Activated T-cell treated with anti-CD3 and anti-CD28 coated beads for 24 hours (primary cell): Measurements from ENCODE around the gene ABCG8.

Experiments used
- DNase-seq: peaks from one replicate; pipeline ENCODE4 v3.0.0-alpha.2; 2020; ENCODE audit warnings: low read depth

ABCG8 gene

GRCh38 chr2:43826305-43827250 is 12.2 kb upstream of the ABCG8 start:
- no peak for DNase-seq

GRCh38 chr2:43831543-43832294 is 7.1 kb upstream of the ABCG8 start:
- DNase-seq: no peak

- no peak for DNase-seq
Measured at GRCh38 chr2:43832457-43832856, 6.3 kb upstream of the ABCG8 start.

GRCh38 chr2:43837033-43837432 is 1.7 kb upstream of the ABCG8 start:
- DNase-seq: no peak

DNA sequence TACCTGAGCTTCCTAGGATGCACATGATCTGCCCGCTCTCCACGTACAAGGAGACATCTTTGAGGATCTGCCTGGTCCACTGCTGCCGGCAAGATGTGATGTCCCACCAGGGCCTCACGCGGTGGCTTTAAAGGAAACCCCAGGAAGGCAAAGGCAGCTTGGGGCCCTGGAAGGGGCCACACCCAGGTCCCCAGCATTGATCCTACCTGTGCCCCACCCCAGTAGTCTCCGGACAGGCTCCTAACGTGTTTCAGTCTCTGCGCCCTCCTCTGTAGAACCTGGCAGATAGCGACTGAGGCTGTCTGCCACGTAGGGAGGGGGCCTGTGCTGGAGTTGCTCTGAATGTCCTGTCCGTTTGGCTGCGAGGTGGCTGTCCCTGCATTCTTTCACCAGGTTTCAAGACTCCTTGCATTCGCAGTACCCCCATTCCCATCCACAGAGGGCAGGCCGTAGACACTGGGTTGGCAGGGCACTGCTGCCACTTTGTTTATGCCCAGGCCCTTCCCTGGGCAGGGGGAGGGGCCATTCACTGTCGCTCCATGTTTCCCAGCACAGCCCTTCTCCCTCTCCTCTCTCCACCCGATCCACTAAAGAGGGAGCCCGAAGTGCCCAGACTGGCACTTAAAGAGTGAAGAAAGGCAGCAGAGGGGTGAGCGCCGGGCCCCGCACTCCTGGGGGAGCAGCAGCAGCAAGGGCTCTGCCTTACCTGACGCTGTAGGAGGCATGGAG is 776 bp upstream of the ABCG8 start:
- no peak for DNase-seq

DNA sequence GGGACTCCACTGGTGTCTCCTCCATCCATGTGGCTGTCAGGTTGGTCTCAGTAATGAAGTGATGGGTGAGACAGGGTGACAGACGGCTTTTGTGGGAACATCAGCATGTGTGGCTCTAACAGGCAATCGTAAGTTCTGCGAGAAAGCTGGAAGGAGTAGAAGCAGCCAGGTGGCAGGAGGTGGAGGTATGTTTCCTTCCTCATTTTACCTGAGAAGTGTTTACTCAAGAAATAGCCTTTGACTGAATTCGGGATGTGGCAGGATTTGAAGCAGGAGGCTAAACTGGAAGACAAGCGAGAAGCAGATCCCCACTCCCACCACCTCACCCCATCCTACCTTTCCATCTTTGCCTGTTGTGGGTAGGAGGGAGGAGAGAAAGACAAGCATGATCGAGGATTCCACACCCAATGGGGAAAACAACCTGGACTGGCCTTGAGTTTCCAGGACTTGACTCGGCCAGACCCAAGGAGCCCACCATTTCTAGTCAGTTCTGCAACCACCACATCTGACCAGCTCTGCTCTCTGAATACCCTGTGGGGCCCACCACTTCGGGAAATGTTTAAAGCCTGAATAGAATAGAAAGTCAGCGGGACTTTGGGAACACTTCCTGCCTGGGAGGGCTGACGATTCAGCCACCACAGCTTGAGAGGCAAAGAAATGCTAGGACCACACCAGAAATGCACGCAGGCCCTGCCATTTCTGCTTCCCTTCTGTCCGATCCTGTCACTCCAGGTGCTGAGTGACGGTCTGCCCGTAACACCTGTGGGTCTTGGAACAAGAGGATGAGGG is 1.2 kb downstream of the ABCG8 start:
- DNase-seq: no peak

DNA sequence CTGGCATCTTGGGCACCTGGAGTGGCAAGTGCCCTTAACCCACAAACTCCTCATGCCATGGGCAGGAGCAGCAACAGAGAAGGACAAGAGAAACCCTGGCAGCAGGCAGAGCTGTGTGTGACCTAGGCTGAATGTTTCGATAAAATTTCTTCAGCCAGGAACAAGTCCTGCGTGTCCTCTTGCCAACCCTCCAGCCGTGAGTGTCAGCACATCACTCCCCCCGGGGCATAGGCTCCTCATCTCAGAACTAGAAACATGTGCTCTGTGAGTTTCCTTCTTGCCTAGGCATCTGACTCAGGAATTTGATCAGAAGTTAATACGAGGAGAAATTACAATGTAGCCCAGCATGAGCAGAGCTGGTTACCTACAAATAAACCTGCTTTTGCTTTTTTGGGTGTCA is 2.2 kb downstream of the ABCG8 start:
- no peak for DNase-seq

DNA sequence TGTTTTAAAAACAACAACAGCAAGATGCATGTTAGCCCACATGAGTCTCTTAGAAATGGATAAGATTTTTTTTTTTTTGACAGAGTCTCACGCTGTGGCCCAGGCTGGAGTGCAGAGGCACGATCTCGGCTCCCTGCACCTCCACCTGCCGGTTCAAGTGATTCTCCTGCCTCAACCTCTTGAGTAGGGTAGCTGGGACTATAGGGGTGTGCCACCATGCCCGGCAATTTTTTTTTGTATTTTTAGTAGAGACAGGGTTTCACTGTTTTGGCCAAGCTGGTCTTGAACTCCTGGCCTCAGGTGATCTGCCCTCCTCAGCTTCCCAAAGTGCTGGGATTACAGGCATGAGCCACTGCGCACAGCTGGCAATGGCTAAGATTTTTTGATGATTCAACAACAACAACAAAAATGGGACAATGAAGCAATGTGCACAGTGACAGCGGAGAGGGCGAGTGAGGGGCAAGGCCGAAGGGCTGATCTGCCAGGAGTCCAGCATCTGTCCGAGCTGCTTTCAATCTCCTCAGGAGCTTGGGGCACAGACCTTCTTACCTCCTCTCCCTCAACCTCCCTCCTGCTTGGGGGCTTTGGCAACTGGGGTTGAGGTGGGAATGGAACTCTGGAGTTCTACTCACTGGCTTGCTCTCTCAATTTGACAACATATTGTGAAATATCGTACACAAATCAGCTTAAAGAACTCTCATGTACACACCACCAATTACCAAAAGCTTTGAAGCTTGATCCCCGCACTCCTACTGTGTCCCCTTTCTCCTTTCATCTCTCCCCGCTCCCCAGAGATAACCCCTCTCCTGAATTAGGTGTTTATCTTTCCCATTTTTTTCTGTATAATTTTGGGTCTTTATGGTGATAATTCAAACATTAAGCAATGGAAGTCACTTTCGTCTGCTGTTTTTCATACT is 3.4 kb downstream of the ABCG8 start:
- no peak for DNase-seq

DNA sequence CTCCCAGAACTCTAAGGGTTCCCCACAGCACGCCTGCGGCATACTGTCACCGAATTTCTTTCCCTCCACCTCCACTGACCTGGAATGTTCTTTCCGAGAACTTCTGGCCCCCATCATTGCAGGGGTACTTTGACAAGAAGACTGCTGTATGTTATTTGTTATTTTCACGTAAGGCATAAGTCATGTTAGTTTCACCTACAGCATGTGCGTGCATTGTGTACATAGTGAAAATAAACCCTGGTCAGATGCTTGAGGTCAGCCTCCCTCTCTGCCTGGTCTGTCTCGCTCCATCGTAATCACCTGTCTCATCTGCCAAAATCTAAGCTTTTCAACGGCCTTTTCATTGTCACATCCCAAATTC is 4.1 kb downstream of the ABCG8 start:
- DNase-seq: no peak

- DNase-seq: no peak
Measured at GRCh38 chr2:43845181-43845580, 6.4 kb downstream of the ABCG8 start.

DNA sequence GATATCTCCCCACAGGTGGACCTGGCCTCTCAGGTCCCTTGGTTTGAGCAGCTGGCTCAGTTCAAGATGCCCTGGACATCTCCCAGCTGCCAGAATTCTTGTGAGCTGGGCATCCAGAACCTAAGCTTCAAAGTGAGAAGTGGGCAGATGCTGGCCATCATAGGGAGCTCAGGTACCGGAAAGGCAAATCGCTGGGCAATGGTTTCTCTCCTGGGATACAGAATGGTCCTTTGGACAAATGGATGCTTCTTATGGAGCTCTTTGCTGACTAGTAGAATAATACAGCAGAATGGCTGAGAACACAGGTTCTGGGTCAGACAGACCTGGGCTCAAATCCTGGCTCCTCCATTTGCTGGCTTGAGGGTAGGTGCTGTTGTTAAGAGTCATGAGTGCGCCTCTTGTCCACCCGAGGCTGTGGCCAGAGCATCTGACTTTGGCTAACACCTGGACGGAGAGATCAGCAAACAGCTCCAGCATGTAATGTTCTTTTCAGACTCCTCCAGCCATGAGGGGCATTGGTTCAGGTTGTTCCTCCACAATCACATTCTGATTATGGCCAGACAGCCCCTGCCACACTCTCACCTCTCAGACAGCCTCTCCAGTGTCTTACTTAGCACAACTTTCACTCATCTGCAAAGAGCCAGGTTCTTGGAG is 7.5 kb downstream of the ABCG8 start:
- no peak for DNase-seq

DNA sequence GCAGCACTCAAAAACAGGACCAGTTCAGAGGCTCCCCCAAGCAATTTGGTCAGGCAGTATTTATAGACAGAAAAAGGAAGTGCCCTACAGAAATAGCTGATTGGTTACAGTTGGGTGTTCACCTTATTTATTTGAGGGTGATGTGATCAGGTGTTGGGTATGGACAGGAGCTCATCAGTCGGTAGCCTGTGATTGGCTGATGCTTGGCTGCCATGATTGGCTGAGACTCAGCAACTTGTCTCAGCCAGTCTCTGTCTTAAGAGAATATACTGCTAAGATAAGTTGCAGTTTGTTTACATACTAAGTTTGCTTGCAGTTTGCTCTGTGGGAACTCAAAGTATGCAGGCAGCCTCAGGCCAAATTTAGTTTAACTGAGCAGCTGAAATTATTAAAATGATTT is 9.4 kb downstream of the ABCG8 start:
- no peak for DNase-seq

DNA sequence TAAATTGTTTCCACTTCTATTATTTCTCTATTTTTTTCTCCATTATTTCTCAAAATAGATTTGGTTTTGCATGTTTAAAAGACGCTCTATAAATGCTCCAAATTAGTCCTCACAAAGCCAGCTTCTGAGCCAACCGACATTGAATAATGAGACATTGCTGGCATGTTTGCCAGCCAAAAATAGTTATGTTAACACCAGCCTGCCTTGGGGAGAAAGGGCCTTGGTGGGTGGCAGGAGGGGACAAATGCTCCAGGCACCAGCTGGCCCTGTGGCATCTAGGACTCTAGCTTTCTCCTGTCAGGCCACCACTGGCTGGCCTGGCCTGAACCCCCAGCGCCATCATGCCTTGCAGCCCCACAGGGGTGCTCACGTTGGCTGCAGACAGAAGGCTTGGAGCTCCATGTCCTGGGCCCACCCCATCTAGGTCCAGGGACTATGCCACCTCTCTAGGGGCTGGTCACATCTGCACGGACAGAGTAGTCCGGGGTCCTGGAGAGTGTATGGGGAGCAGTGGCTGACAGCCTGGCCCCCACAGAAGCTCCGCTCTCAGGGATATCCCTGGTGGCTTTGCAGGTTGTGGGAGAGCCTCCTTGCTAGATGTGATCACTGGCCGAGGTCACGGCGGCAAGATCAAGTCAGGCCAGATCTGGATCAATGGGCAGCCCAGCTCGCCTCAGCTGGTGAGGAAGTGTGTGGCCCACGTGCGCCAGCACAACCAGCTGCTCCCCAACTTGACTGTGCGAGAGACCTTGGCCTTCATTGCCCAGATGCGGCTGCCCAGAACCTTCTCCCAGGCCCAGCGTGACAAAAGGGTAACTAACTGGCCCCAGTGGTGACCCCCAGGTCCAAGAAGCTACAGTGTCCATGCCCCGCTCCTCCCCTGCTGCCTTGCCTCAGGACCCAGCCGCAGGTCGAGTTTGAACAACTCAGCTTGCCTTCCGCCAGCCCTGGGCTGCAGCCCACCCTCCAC is 12.5 kb downstream of the ABCG8 start:
- no peak for DNase-seq

GRCh38 chr2:43852196-43852730 is 13.5 kb downstream of the ABCG8 start:
- no peak for DNase-seq

DNA sequence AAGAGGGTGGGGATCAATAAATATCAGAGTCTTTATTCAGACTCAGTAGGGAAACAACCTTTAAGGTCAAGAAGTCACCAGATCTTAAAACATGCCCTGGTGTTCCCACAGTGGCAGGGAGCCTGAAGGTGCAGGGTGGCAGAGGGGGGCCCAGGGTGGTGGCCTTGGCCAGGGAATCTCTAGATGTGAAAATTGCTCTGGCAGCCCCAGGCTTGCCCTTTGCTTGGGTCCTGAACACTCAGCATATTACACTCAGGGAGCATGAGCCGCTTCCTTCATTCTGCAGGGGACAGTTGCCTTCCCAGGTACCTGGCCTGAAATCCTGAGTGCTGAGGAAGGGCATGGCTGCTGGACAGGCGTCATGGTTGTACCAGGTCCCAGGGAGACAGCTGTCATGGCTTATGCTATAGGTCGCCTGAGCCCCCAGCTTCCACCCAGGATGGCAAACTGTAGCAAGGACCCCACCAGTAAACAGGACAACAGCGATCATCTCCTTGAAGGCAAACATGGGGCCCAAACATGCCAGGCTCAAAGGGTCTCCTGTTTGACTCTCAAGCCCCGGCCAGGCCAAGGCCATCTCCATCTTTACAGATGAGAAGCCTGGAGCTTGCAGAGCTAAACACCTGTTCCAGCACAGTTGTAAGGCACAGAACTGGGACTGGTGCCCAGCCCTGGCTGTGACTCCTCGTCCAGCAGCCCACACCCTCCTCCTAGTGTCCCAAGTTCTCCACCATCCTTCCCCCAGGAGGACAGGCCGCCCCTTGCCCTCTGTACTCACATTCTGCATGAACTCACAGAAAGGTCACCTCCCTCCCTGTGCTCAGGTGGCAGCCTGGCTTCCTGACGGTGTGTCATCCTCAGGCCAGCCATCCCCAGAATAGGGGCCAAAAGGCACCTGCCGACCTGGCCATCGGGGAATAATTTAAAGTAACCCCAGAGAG is 14.6 kb downstream of the ABCG8 start:
- DNase-seq: no peak

GRCh38 chr2:43854671-43855070 is 15.9 kb downstream of the ABCG8 start:
- no peak for DNase-seq

DNA sequence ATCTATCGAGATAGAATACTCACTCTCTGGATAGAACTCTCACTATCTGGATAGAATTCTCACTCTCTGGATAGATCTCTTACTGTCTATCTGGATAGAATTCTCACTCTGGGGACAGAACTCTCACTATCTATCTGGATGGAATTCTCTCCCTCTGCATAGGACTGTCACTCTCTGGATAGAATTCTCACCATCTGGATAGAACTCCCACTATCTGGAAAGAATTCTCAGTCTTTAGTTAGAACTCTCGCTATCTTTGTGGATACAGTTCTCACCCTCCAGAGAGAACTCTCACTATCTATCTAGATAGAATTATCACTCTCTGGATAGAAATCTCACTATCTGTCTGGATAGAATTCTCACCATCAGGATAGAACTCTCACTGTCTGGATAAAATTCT is 16.5 kb downstream of the ABCG8 start:
- DNase-seq: no peak

DNA sequence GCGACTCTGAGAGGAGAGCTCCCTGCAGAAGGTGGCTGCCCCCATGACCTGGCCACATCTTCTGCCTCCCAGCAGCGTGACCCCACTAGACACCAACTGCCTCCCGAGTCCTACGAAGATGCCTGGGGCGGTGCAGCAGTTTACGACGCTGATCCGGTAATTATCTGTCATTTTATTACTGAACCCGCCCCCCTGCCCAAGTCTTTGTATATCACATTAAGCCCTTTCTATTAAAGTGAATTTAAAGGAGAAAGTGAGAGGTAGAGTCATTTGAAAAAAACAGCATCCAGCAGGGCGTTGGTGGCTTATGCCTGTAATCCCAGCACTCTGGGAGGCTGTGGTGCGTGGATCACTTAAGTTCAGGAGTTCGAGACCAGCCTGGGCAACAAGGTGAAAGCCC is 33.4 kb downstream of the ABCG8 start:
- no peak for DNase-seq
